IMR-90 (cell line): ENCODE results near the gene NAGPA. TPM values are rescaled to one million over a fixed set of nuclear protein-coding genes. Genes with fewer than 3 reads are reported as not detected.

Experiments used
- ATAC-seq: fragments of 200-7000 bp; cut with Tn5 transposase; 2 replicates; pipeline ENCODE4 v1.9.1; 2020; ENCODE audit warnings: low read depth, mild to moderate bottlenecking, moderate library complexity
- BruUV-seq: library from RNA; stranded (reverse); fragments of 400-500 nt; replicated peaks from 2 replicates; lab custom pipeline; 2021; lab: Mats Ljungman, UMichigan
- CTCF ChIA-PET: fragments of 300-600 bp; formaldehyde crosslinking; extraction: SDS; loops from one replicate; lab custom pipeline; 2021; ENCODE audit warnings: antibody characterized with exemption; lab: Yijun Ruan, JAX
- POLR2A ChIA-PET: fragments of 300-600 bp; sonication (Branson Sonifier 250); formaldehyde crosslinking; loops from one replicate; lab custom pipeline; 2022; ENCODE audit warnings: antibody characterized with exemption; ENCODE audit not compliant: unreplicated experiment; lab: Charles Lee
- DNase-seq: peaks from one replicate; pipeline ENCODE4 v3.0.0; 2013
- H2AFZ ChIP-seq: replicated peaks from 2 replicates; pipeline ENCODE3; 2013; ENCODE audit warnings: low read length, mild to moderate bottlenecking; ENCODE audit not compliant: poor library complexity
- H2AK5ac ChIP-seq: 2 replicates; pipeline ENCODE4 v1.6.1; 2013; ENCODE audit warnings: low read depth, low read length, inconsistent platforms
- H2AK9ac ChIP-seq: replicated peaks from 2 replicates; pipeline ENCODE3; 2013; ENCODE audit warnings: mild to moderate bottlenecking, low read depth, low read length, moderate library complexity; ENCODE audit not compliant: poor library complexity
- H2BK120ac ChIP-seq: 2 replicates; pipeline ENCODE4 v1.6.1; 2013; ENCODE audit warnings: low read depth, low read length, inconsistent platforms
- H2BK15ac ChIP-seq: 3 replicates; pipeline ENCODE4 v1.6.1; 2013; ENCODE audit warnings: low read depth, low read length, inconsistent platforms
- H2BK20ac ChIP-seq: 2 replicates; pipeline ENCODE4 v1.6.1; 2013; ENCODE audit warnings: low read depth, mild to moderate bottlenecking, inconsistent platforms, low read length, moderate library complexity
- H2BK5ac ChIP-seq: 2 replicates; pipeline ENCODE4 v1.6.1; 2013; ENCODE audit warnings: mild to moderate bottlenecking, low read depth, low read length, inconsistent platforms; ENCODE audit not compliant: poor library complexity, severe bottlenecking
- H3K14ac ChIP-seq: replicated peaks from 2 replicates; pipeline ENCODE4 v1.6.1; 2013; ENCODE audit warnings: low read depth, low read length, inconsistent platforms
- H3K18ac ChIP-seq: 2 replicates; pipeline ENCODE4 v1.6.1; 2013; ENCODE audit warnings: low read depth, low read length, control low read depth
- H3K23ac ChIP-seq: 2 replicates; pipeline ENCODE4 v1.6.1; 2013; ENCODE audit warnings: low read depth, low read length, inconsistent platforms
- H3K27ac ChIP-seq: 2 replicates; pipeline ENCODE4 v1.5.1; 2013; ENCODE audit warnings: mild to moderate bottlenecking, control low read depth, low read length; ENCODE audit not compliant: insufficient read depth
- H3K27me3 ChIP-seq: 2 replicates; pipeline ENCODE4 v1.6.1; 2013; ENCODE audit warnings: low read length; ENCODE audit not compliant: control insufficient read depth, insufficient read depth
- H3K36me3 ChIP-seq: 2 replicates; pipeline ENCODE4 v1.6.1; 2013; ENCODE audit warnings: low read length, mixed read lengths; ENCODE audit not compliant: control insufficient read depth, insufficient read depth
- H3K4ac ChIP-seq: 2 replicates; pipeline ENCODE4 v1.6.1; 2013; ENCODE audit warnings: low read depth, low read length, inconsistent platforms
- H3K4me1 ChIP-seq: 2 replicates; pipeline ENCODE4 v1.6.1; 2013; ENCODE audit warnings: low read length, mixed read lengths; ENCODE audit not compliant: control insufficient read depth, insufficient read depth
- H3K4me2 ChIP-seq: 2 replicates; pipeline ENCODE4 v1.6.1; 2013; ENCODE audit warnings: low read depth, mild to moderate bottlenecking, control low read depth, low read length, moderate library complexity
- H3K4me3 ChIP-seq: 2 replicates; pipeline ENCODE4 v1.5.1; 2013; ENCODE audit warnings: low read depth, mild to moderate bottlenecking, control low read depth, low read length, moderate library complexity; ENCODE audit not compliant: insufficient read depth
- H3K56ac ChIP-seq: 2 replicates; pipeline ENCODE4 v1.6.1; 2013; ENCODE audit warnings: low read length, inconsistent platforms; ENCODE audit not compliant: insufficient read depth; ENCODE audit errors: extremely low read depth
- H3K79me1 ChIP-seq, 2 experiments: 2 replicates each; pipeline ENCODE4 v1.6.1; 2013; ENCODE audit warnings: low read length in 2 of 2, inconsistent platforms in 1 of 2, low read depth in 1 of 2
- H3K9ac ChIP-seq: 2 replicates; pipeline ENCODE4 v1.6.1; 2013; ENCODE audit warnings: low read depth, low read length, control low read depth
- H3K9me1 ChIP-seq: 2 replicates; pipeline ENCODE4 v1.6.1; 2013; ENCODE audit warnings: low read length, inconsistent platforms; ENCODE audit not compliant: insufficient read depth
- H3K9me3 ChIP-seq: 2 replicates; pipeline ENCODE4 v1.6.1; 2013; ENCODE audit warnings: low read length; ENCODE audit not compliant: control insufficient read depth, insufficient read depth
- H4K20me1 ChIP-seq: 2 replicates; pipeline ENCODE4 v1.6.1; 2013; ENCODE audit warnings: low read length, inconsistent platforms; ENCODE audit not compliant: insufficient read depth
- H4K5ac ChIP-seq: 2 replicates; pipeline ENCODE4 v1.6.1; 2013; ENCODE audit warnings: mild to moderate bottlenecking, low read depth, low read length, control low read depth
- H4K8ac ChIP-seq, 2 experiments: 2 replicates each; pipeline ENCODE4 v1.6.1; 2013; ENCODE audit warnings: low read depth in 2 of 2, low read length in 2 of 2, control low read depth in 1 of 2, inconsistent platforms in 1 of 2
- H4K91ac ChIP-seq: 2 replicates; pipeline ENCODE4 v1.6.1; 2013; ENCODE audit warnings: low read depth, low read length, inconsistent platforms; ENCODE audit not compliant: insufficient read depth
- FOS ChIP-seq: fragments of 150-350 bp; IDR thresholded peaks from 2 replicates; pipeline ENCODE4 v1.6.1; 2016; ENCODE audit warnings: low read depth, low read length
- RAD21 ChIP-seq: IDR thresholded peaks from 2 replicates; pipeline ENCODE4 v1.6.1; 2012; ENCODE audit warnings: low read length, improper control_type of control experiment
- RFX5 ChIP-seq: IDR thresholded peaks from 2 replicates; pipeline ENCODE4 v1.8.0; 2012; ENCODE audit warnings: low read depth, mild to moderate bottlenecking, low read length, moderate library complexity
- WGBS, 2 experiments: methylation state at CpG; one replicate each; pipeline versions ENCODE4 v1.1.5 to v1.1.7; 2013; ENCODE audit warnings: missing lambda C conversion rate in 2 of 2; ENCODE audit not compliant: insufficient read length in 1 of 2; ENCODE audit errors: extremely low coverage in 2 of 2; 5-methylcytosine and 5-hydroxymethylcytosine counted together
- dilution Hi-C: fragments of 300-500 bp; cut with HindIII; formaldehyde crosslinking; loops from one replicate; pipeline ENCODE4 v1.14.3; 2018; ENCODE audit warnings: low sequenced_read_pairs; ENCODE audit not compliant: unreplicated experiment
- in situ Hi-C: fragments of 300-500 bp; cut with MboI; formaldehyde crosslinking; loops from 3 replicates; pipeline ENCODE4 v1.14.3; 2019; ENCODE audit warnings: low sequenced_read_pairs, inconsistent platforms, mixed read lengths
- intact Hi-C: fragments of 100-400 bp; cut with micrococcal nuclease; formaldehyde crosslinking; loops from 2 replicates; pipeline ENCODE4 v1.10.0; 2022
- polyA plus RNA-seq, 3 experiments: library from polyadenylated mRNA; depleted of rRNA; stranded (reverse); fragments of >200 nt; gene quantifications; 2 replicates each; pipeline ENCODE4 v1.2.3, GENCODE V29; 2012; ENCODE audit warnings: low replicate concordance in 1 of 3
- total RNA-seq: library from RNA; depleted of rRNA; stranded (reverse); fragments of >200 nt; gene quantifications from 2 replicates; pipeline ENCODE4 v1.2.3, GENCODE V29; 2012
- TF ChIP-seq, protein P1 (sequence below): conservative IDR thresholded peaks from 2 replicates; pipeline ENCODE4 v1.5.1; 2012; ENCODE audit warnings: mild to moderate bottlenecking, low read depth, low read length, improper control_type of control experiment

The NAGPA gene
- total and polyA plus RNA-seq, 2 of the 4 experiments (the other 2 are of a cell fraction): 6.5 to 12.2 TPM

DNA sequence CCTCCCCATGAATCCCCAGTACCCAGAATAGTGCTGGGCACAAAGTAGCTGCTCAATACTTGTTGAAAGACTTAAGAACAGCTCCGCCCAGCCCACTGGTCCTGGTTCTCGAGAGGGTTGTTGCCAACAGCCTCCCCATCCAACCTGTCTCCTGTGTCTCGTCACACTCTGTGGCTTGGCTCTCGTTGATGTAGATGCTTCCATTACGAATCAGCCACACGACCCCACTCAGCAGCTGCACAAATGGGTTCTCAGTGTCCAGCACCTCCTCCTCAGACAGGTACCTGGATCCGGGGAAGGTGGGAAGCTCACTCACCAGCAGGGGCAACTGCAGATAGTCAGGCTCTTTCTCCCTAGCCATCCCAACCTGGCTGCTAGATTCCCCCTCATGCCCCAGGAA lies 2.1 kb downstream of the NAGPA start:
- TF ChIP-seq, protein P1, sequence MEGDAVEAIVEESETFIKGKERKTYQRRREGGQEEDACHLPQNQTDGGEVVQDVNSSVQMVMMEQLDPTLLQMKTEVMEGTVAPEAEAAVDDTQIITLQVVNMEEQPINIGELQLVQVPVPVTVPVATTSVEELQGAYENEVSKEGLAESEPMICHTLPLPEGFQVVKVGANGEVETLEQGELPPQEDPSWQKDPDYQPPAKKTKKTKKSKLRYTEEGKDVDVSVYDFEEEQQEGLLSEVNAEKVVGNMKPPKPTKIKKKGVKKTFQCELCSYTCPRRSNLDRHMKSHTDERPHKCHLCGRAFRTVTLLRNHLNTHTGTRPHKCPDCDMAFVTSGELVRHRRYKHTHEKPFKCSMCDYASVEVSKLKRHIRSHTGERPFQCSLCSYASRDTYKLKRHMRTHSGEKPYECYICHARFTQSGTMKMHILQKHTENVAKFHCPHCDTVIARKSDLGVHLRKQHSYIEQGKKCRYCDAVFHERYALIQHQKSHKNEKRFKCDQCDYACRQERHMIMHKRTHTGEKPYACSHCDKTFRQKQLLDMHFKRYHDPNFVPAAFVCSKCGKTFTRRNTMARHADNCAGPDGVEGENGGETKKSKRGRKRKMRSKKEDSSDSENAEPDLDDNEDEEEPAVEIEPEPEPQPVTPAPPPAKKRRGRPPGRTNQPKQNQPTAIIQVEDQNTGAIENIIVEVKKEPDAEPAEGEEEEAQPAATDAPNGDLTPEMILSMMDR: no peak
- TF ChIP-seq RAD21 (no peak), FOS (no peak), RFX5 (no peak)
- no peak for ATAC-seq

More for the DNA sequence above, 2.1 kb downstream of the NAGPA start:
- H3K9me1 ChIP-seq: peaks cover 8% of the 10 kb centered on the region
- no peak overlapping the region for H4K8ac ChIP-seq
- 78% methylated on average over 7 of the region's 7 CpGs; no CpG with 5 or more reads in 1 of the 2 experiments for WGBS, 2 experiments
- H4K91ac ChIP-seq: no peak overlapping the region
- no peak overlapping the region for H3K56ac ChIP-seq
- ChIA-PET CTCF (no interaction called here), POLR2A (interaction anchor here (0.6 kb wide), 1 partner anchor 8 kb away, joined by 6 read pairs; no protein-coding TSS in a partner anchor)
- in situ Hi-C loops (no loop called here), dilution Hi-C loops (no loop called here), intact Hi-C loops (loop anchor here (5.0 kb wide), 1 partner anchor 184 kb away; the partner anchor contains the start of genes GLYR1 and UBN1)
- no peak overlapping the region for H3K4me2 ChIP-seq
- H2BK120ac ChIP-seq: no peak overlapping the region
- H4K20me1 ChIP-seq: no peaks in the 10 kb centered on the region
- no peak overlapping the region for H3K4me3 ChIP-seq
- H3K9ac ChIP-seq: no peak overlapping the region
- H4K5ac ChIP-seq: no peak overlapping the region
- no peak for DNase-seq
- H3K18ac ChIP-seq: no peak overlapping the region
- H2BK15ac ChIP-seq: no peak overlapping the region
- no peaks in the 10 kb centered on the region for H3K9me3 ChIP-seq
- H3K27me3 ChIP-seq: no peaks in the 10 kb centered on the region
- H2BK5ac ChIP-seq: no peak overlapping the region
- no peak overlapping the region for H2AFZ ChIP-seq
- H2AK9ac ChIP-seq: no peak overlapping the region
- no peak overlapping the region for H2AK5ac ChIP-seq
- no peak overlapping the region for H3K27ac ChIP-seq
- H3K79me1 ChIP-seq: peaks cover 3 to 13% of the 10 kb centered on the region in 2 experiments; a peak in 2 of 4 replicates
- H2BK20ac ChIP-seq: no peak overlapping the region
- H3K4ac ChIP-seq: no peak overlapping the region
- H3K4me1 ChIP-seq: peaks cover 3% of the 10 kb centered on the region; the same call in 1 of the 2 replicates
- BruUV-seq: no TSS peak
- no peak overlapping the region for H3K14ac ChIP-seq
- no peak overlapping the region for H3K23ac ChIP-seq
- H3K36me3 ChIP-seq: 0 out of 2 replicates have a peak, but pooled peaks cover 1% of the 10 kb centered on the region
